AG08395 (cell line): Measurements from ENCODE around the gene CBFB.

ENCODE experiments used
- DNase-seq: peaks from one replicate; pipeline ENCODE4 v3.0.0; 2012; ENCODE audit warnings: mixed read lengths, low spot score

The CBFB gene

GRCh38 chr16:67129422-67129821, 100.5 kb downstream of the CBFB start:
- DNase-seq: no peak

DNA sequence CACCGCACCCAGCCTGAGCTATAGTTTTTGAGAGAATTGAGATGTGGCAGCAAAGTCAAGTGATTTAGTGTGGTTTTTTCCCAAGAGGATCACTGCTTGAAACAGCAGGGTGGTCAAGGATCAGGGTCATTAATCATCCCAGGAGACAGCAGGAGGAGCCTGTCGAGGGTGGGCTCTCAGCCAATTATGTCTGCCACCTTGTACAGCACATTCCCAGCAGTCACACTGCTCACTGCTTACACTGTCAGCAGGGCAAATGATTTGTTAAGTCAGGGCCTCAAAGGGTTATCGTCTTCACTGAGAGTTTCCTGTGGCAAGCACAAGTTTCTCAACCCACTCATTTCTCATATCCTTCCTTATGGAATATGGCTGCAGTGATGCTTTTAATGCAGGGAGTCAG, 108.7 kb downstream of the CBFB start:
- no peak for DNase-seq

DNA sequence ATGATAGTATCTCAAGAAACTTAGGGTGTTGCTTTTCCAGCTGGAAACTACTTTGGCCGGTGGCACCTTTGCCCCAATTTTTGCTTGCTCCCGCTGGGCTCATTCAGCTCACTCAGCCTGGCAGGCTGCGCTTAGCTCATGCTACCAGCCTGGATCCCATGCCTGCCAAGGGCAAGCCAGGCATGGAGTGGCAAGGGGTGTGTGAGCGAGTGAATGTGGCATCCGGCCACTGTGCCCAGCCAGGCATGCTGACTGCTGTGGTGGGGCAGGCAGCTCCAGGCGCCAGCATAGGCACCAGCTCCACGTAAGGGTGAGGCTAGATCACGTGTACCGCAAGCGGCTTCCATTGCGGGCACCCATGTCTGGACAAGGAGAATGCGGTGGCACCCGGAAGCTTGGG, 112.4 kb downstream of the CBFB start:
- DNase-seq: no peak

GRCh38 chr16:67142342-67142741, 113.4 kb downstream of the CBFB start:
- no peak for DNase-seq

DNA sequence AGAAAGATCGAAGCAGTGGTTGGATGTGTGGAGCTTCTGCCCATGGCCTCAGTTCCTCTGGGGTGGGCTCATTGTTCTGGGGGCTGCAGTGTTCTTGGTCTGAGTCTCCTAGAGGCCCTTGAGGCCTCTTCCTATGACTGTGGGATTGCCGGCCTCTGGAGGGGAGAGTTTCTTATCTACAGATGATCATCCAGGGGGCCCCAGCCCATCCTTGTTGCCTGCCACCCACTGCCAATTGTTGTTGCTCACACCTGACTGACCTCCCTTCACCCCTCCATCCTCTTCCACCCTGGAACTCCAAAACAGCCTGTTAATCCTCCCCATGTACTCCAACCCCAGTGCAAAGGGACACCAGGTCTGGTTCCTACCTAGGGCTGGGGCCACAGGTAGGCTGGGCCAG, 116.0 kb downstream of the CBFB start:
- DNase-seq: no peak

- no peak for DNase-seq
These were observed 116.8 kb downstream of the CBFB start for GRCh38 chr16:67145746-67146145.

DNA sequence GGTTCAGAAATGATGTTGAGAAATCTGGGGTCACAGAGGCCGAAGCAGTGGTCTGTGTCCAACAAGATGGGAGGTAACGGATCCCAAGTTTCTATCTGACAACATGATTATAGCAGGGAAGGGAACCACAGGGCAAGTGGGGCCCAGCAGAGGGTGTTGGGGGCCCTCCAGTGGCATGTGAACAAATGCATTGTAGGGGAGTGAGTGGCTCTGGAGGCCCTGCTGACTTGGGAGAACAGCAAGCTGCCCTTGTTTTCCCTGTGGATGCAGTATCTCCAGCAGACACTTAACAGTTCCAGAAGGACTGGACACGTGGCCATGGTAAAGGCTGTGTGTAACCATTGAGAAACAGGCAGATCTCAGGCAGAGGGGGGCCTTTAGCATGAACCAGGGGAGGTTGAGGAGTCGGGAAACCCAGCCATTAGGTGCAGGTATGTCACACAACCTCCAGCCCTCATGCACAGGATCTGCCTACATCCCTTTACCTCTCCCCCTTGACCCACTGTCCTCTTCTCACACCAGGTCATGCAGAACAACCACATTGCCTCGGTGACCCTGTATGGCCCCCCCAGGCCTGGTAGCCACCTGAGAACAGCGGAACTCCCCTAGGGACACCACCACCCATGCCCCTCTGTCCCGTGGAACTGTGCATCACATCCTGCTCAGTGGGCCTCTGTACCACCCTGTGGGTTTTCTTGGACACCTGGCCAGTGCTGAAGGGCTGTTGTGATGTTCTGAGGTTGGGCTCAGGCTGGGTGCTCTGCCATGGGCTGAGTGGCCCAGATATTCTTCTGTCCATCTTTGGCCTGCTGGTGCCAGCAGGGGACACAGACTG, 117.8 kb downstream of the CBFB start:
- DNase-seq: no peak

DNA sequence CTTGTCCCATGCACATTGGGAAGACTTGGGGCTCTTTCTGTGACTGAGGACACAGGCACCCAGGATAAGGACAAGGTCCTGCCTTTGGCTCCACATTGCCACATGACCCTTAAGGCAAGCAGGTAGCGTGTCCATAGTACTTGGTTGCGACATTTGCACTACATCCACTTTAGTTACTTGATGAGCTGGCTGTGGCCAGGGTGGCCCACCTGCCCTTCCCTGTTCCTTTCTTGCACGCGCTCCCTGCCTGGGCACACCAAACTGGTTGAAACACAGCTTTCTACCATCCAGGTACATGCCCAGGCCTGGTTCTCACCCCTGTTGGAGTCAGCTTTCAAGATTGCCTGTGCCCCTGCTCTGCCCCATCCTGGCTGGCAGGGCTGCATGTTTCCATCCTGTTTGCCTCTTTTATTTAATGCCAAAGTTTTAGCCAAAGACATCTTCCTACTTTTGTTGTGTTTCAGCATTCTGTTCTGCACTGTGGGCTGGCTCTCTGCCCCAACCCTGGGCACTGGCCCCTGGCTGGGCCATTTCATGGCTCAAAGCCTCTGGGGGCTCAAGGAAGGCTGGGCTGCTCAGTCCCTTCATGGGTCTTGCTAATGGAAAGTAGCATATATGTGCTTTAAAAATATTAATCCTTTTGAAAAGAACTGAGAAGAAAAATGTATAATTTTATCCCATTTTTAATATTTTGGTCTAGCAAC, 118.6 kb downstream of the CBFB start:
- no peak for DNase-seq

DNA sequence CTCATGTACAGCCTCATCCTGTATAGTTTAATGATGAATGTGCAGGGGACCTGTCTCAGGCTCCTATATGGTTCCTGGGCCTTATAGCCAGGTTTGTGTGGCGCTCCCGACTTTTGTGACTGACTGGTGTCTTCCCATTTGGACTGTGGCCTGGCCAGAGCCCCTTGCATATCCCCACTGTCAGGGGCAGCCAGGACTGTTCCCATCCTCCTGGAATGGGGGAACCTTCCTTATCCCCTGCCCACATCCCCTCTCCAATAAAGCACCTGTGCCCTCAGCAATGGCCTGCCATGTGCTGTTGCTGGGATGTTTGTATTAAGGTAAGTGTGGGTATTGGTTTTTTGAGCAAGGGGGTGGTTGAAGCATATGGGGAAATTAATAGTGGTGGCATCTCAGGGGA, 119.3 kb downstream of the CBFB start:
- no peak for DNase-seq

DNA sequence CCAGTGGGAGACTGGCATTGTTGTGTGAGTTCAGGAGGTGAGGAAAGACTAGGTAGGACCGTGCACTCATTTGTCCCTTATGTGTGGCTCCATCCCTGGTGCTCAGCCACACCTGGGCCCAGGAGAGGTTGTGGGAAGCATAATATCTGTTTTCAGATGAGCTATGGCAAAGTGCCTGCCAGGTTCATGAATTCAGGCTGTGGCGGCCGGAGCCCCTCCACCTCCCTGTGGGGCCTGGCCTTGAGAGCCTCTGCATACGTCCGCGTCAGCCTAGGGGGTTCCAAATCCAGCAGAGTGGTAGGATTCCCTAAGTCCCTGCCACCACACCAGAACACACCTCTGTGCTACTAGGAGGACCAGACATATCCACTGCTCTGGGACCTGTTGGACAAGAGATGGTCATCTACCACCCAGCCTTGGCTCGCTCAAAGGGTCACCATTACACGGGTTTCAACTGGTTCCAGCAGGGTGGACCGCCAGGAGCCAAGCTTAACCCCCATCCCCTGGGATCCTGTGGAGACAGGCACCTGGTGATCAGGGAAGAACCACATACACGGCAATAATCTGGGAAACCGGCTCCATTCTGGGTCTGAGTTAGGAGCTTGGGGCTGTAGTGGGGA, 119.8 kb downstream of the CBFB start:
- DNase-seq: no peak

- DNase-seq: no peak
These were observed 120.5 kb downstream of the CBFB start for GRCh38 chr16:67149276-67150046.

- peak; percentile 60 for DNase-seq
These were observed 121.3 kb downstream of the CBFB start for GRCh38 chr16:67150047-67150832.
